MM.1S (cell line): ENCODE results near the gene AK8.

Experiments used
- EZH2phosphoT487 ChIP-seq: fragments of 300-600 bp; sonication (generic); IDR thresholded peaks from 2 replicates; pipeline ENCODE4 v1.6.1; 2018; ENCODE audit warnings: antibody characterized with exemption, low read length
- TF ChIP-seq, protein P1 (sequence below): fragments of 300-600 bp; sonication (generic); IDR thresholded peaks from 2 replicates; pipeline ENCODE4 v1.5.1; 2016; ENCODE audit warnings: antibody characterized with exemption, low read length, mixed read lengths

- TF ChIP-seq, protein P1, sequence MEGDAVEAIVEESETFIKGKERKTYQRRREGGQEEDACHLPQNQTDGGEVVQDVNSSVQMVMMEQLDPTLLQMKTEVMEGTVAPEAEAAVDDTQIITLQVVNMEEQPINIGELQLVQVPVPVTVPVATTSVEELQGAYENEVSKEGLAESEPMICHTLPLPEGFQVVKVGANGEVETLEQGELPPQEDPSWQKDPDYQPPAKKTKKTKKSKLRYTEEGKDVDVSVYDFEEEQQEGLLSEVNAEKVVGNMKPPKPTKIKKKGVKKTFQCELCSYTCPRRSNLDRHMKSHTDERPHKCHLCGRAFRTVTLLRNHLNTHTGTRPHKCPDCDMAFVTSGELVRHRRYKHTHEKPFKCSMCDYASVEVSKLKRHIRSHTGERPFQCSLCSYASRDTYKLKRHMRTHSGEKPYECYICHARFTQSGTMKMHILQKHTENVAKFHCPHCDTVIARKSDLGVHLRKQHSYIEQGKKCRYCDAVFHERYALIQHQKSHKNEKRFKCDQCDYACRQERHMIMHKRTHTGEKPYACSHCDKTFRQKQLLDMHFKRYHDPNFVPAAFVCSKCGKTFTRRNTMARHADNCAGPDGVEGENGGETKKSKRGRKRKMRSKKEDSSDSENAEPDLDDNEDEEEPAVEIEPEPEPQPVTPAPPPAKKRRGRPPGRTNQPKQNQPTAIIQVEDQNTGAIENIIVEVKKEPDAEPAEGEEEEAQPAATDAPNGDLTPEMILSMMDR = no peak
- no peak for TF ChIP-seq EZH2phosphoT487
These were observed 144.7 kb downstream of the AK8 start for GRCh38 chr9:132733260-132733815.
